Hair follicular keratinocyte (primary cell): ENCODE measurements around the gene RND2. TPM values are rescaled to one million over a fixed set of nuclear protein-coding genes. Genes with fewer than 3 reads are reported as not detected.

Source experiments
- total RNA-seq: library from RNA; depleted of rRNA; stranded (reverse); fragments of >200 nt; gene quantifications from 2 replicates; pipeline ENCODE4 v1.2.3, GENCODE V29; 2015

Gene RND2, protein sequence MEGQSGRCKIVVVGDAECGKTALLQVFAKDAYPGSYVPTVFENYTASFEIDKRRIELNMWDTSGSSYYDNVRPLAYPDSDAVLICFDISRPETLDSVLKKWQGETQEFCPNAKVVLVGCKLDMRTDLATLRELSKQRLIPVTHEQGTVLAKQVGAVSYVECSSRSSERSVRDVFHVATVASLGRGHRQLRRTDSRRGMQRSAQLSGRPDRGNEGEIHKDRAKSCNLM
- 0.08 and 0.23 TPM in 2 replicates for total RNA-seq

GRCh38 chr17:43024407-43025289 is at the start of gene RND2:
RND2 (plus strand) TSS chr17:43025231; CDS start chr17:43025348, 117 bp downstream.

GRCh38 chr17:42979511-42980273 is 45.3 kb upstream of the RND2 start, which contains the start of gene PTGES3L:
PTGES3L (minus strand) TSS chr17:42980080; CDS start chr17:42980053, 27 bp downstream.

DNA sequence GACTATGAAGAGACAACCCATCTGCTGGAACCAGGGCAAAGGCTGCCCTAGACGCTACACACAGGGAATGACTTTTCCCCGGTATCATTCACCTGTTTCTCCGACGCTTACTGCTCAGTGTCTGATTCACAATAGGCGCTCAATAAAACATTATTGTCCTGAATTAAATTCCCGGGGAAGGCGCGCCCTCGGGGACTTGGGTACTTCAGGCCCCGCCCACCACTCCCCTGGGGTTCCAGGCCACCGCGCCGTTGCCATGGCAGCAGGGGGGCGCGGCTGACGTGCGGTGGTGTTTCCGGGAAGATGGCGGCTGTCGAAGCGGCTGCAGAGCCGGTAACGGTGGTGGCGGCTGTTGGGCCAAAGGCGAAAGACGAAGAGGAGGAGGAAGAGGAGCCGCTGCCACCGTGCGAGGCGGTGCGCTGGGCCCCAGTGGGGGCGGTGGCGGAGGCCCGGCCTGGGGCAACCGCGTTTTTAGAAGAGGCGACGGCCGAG is 44.7 kb upstream of the RND2 start, which contains the start of gene RUNDC1:
TSS of gene RUNDC1 (plus strand) at position 292 of the 492 bp plus-strand sequence. CDS start at position 304, 12 bp downstream.

GRCh38 chr17:42997984-42998938 is 26.8 kb upstream of the RND2 start, which contains the start of gene RPL27:
RPL27 (plus strand) TSS chr17:42998419; CDS start chr17:42998751, 332 bp downstream.

DNA sequence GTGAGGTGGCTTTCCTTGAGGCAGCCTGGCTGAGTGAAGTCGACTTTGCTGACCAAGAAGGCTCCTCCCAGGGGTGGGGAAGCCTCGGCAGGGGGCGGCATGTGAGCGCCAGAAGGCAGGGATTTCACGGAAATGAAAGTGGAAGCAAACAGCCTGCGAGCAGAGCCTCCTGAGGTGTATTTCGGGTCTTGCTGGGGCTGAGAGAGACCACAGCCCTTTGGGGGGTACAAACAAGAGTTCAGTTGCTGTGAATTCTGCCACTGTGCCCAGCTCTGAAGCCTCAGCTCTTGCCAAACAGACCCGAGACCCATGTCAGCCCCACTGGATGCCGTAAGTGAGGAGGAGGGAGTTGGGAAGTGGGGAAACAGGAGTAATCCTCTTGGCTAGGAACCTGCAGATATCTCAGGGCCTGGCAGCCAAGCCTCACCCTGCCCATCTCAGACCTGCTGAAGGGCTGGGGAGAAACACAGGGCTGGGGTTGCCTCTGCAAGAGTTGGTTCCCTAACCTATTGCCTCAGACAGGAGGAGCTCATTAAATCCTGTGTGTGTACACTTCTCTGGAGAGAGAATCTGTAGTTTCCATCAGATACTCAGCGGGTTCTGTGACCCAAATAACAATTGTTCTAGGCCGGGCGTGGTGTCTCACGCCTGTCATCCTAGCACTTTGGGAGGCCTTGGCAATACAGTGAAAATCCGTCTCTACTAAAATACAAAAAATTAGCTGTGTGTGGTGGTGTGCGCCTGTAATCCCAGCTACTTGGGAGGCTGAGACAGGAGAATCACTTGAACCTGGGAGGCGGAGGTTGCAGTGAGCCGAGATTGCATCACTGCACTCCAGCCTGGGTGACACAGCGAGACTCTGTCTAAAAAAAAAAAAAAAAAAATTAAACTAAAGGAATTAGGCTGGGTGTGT is 18.1 kb upstream of the RND2 start, which contains the start of gene IFI35:
TSS of gene IFI35 (plus strand) at position 146 of the 913 bp plus-strand sequence. CDS start at position 310, 164 bp downstream.

DNA sequence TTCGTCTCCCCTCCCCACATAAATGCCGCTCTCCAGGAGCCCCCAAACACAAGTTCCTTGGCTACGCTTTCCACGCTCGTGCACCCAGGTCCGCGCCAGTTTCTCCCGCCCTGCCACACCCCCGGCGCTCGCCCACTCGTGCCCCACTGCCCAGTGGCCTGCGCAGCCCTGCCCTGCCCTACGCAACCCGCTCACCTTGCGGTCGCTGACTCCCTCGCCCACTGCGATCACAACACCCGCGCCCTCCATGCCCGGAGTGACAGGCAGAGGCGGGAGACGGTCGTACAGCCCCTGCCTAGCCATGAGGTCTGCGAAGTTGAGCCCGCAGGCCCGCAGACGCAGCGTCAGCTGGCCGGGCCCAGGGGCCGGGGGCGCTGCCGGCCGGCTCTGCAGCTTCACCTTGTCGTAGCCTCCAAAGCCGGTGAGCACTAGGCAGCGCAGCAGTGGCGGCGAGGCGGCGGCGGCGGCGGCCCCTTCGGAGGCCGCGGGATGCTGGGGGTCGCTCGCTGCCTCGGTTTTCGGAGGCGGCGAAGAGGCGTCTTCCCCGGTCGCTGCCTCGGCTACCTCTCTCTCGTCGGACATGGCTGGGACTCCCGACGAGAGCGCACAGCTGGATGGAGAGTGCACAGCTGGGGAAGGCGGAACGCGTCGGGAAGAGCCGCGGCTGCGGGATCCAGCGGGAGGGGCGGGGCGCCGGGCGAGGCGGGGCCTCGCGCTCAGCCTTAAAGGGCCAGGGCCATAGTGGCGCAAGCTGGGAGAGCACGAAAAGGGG is 3.1 kb upstream of the RND2 start, which contains the start of gene VAT1:
TSS of gene VAT1 (minus strand) at position 645 of the 772 bp plus-strand sequence. CDS start at position 582, 63 bp downstream.

Other genes with a start within 250 kb of the RND2 start
- gene WNK4, start 244.6 kb upstream of the RND2 start, total RNA-seq: 2.1 and 6.2 TPM in 2 replicates
- 57.3 and 83.3 TPM in 2 replicates for gene COA3, start 226.5 kb upstream of the RND2 start, total RNA-seq
- gene CNTD1, start 226.4 kb upstream of the RND2 start, total RNA-seq: not detected in 2 replicates
- gene BECN1, start 200.9 kb upstream of the RND2 start, total RNA-seq: 77.5 and 93.3 TPM in 2 replicates
- 80.7 and 143 TPM in 2 replicates for gene PSME3, start 191.8 kb upstream of the RND2 start, total RNA-seq
- 0.55 and 0.84 TPM in 2 replicates for gene AOC2, start 180.7 kb upstream of the RND2 start, total RNA-seq
- gene AOC3, start 174.0 kb upstream of the RND2 start, total RNA-seq: 0.08 and 0.31 TPM in 2 replicates
- not detected in 2 replicates for gene G6PC1, start 124.4 kb upstream of the RND2 start, total RNA-seq
- 25.8 and 40.6 TPM in 2 replicates for gene AARSD1, start 60.8 kb upstream of the RND2 start, total RNA-seq
- 0.19 TPM in 1 of 2 replicates, not detected in the other for gene PTGES3L, start 45.2 kb upstream of the RND2 start, total RNA-seq
- gene RUNDC1, start 44.7 kb upstream of the RND2 start, total RNA-seq: 8.2 and 9.3 TPM in 2 replicates
- gene RPL27, start 26.8 kb upstream of the RND2 start, total RNA-seq: 2,008 and 2,439 TPM in 2 replicates
- 9.9 and 16.0 TPM in 2 replicates for gene IFI35, start 18.4 kb upstream of the RND2 start, total RNA-seq
- 116 and 173 TPM in 2 replicates for gene VAT1, start 2.8 kb upstream of the RND2 start, total RNA-seq
- gene BRCA1, start 100.1 kb downstream of the RND2 start, total RNA-seq: 11.2 and 33.5 TPM in 2 replicates
- gene NBR1, start 146.0 kb downstream of the RND2 start, total RNA-seq: 52.2 and 64.7 TPM in 2 replicates
- gene TMEM106A, start 186.6 kb downstream of the RND2 start, total RNA-seq: 1.5 and 1.6 TPM in 2 replicates
- gene CCDC200, start 203.4 kb downstream of the RND2 start, total RNA-seq: not detected in 2 replicates
- gene RNU2-1, start 208.7 kb downstream of the RND2 start, total RNA-seq: not detected in 2 replicates